ENCODE data around the gene GOLPH3. TPM values are rescaled to one million over a fixed set of nuclear protein-coding genes. Genes with fewer than 3 reads are reported as not detected.

Gene GOLPH3
- total and polyA plus RNA-seq, 2 of the 8 experiments (the other 6 are each of a cell fraction or from before 2014, with no cell fraction given): 53.7 to 93.6 TPM

GRCh38 chr5:32089146-32090000 lies 84.7 kb downstream of the GOLPH3 start (continued):
- TF ChIP-seq CHD7 (IDR thresholded peaks at IDR 0.05; ENCODE audit: insufficient replicate concordance, low read length) (no peak), HDAC2 (IDR thresholded peaks at IDR 0.05; ENCODE audit: borderline replicate concordance in 1 of 2, low read depth in 2 of 2, low read length in 2 of 2) (no peak), RXRA (IDR thresholded peaks at IDR 0.05; ENCODE audit: insufficient read depth, low read depth, low read length) (no peak), ATF3 (IDR thresholded peaks at IDR 0.05; ENCODE audit: insufficient read depth, low read depth, low read length) (no peak), CBX5 (IDR thresholded peaks at IDR 0.05; ENCODE audit: low read depth, low read length) (no peak), KDM4A (IDR thresholded peaks at IDR 0.05; ENCODE audit: low read depth, low read length, severe bottlenecking) (no peak), RNF2 (IDR thresholded peaks at IDR 0.05; ENCODE audit: borderline replicate concordance, low read depth, low read length, missing control alignments, poor library complexity, severe bottlenecking) (no peak), JUN (IDR thresholded peaks at IDR 0.05; ENCODE audit: low read depth, low read length) (no peak)

All from H1 (cell line).